Measurements from ENCODE around the gene HTR2A. TPM values are rescaled to one million over a fixed set of nuclear protein-coding genes. Genes with fewer than 3 reads are reported as not detected.

HTR2A gene
- polyA plus RNA-seq, 1 donor from 2014 or later = 0.20 TPM

- Histone ChIP-seq H3K27me3 (ENCODE audit: insufficient read depth, low read depth, low read length) (no peaks in the 10 kb centered on the region), H3K27ac (ENCODE audit: low read length) (no peak overlapping the region), H3K9ac (ENCODE audit: low read length) (no peak overlapping the region), H3K9me2 (ENCODE audit: insufficient read depth, low read length) (no peaks in the 10 kb centered on the region), H3F3A (ENCODE audit: insufficient read depth, low read length, poor library complexity, severe bottlenecking) (no peaks in the 10 kb centered on the region), H3K4me2 (ENCODE audit: low read length) (no peak overlapping the region), H3K79me2 (replicated peaks; ENCODE audit: insufficient read depth, low read length) (no peaks in the 10 kb centered on the region), H3K9me3 (ENCODE audit: low read length) (no peaks in the 10 kb centered on the region), H3K4me3 (ENCODE audit: low read length) (no peak overlapping the region), H3K36me3 (ENCODE audit: insufficient read depth, low read length) (no peaks in the 10 kb centered on the region), H2AFZ (ENCODE audit: low read depth, low read length) (no peak overlapping the region), H4K20me1 (ENCODE audit: insufficient read depth) (no peaks in the 10 kb centered on the region)
- TF ChIP-seq REST (IDR thresholded peaks at IDR 0.05; ENCODE audit: borderline replicate concordance) = no peak
- TF ChIP-seq SMC3 (conservative IDR thresholded peaks at IDR 0.05; ENCODE audit: poor library complexity) = no peak
These were observed 51.7 kb downstream of the HTR2A start for GRCh38 chr13:46845146-46845545.

GRCh38 chr13:46844431-46844830 lies 52.4 kb downstream of the HTR2A start:
- H3K27me3 ChIP-seq (ENCODE audit: insufficient read depth, low read depth, low read length) = no peaks in the 10 kb centered on the region
- H3K27ac ChIP-seq (ENCODE audit: low read length) = no peak overlapping the region
- no peak overlapping the region for H2AFZ ChIP-seq (ENCODE audit: low read depth, low read length)
- no peaks in the 10 kb centered on the region for H3K79me2 ChIP-seq (replicated peaks; ENCODE audit: insufficient read depth, low read length)
- H3F3A ChIP-seq (ENCODE audit: insufficient read depth, low read length, poor library complexity, severe bottlenecking) = no peaks in the 10 kb centered on the region
- H4K20me1 ChIP-seq (ENCODE audit: insufficient read depth) = no peaks in the 10 kb centered on the region
- no peaks in the 10 kb centered on the region for H3K9me3 ChIP-seq (ENCODE audit: low read length)
- no peaks in the 10 kb centered on the region for H3K36me3 ChIP-seq (ENCODE audit: insufficient read depth, low read length)
- H3K4me3 ChIP-seq (ENCODE audit: low read length) = peak overlapping the region; percentile 7
- no peak for TF ChIP-seq MXI1 (conservative IDR thresholded peaks at IDR 0.05; ENCODE audit: poor library complexity, severe bottlenecking)
- no peak for TF ChIP-seq SMC3 (conservative IDR thresholded peaks at IDR 0.05; ENCODE audit: poor library complexity)
- H3K4me2 ChIP-seq (ENCODE audit: low read length) = no peak overlapping the region
- no peaks in the 10 kb centered on the region for H3K9me2 ChIP-seq (ENCODE audit: insufficient read depth, low read length)
- H3K9ac ChIP-seq (ENCODE audit: low read length) = no peak overlapping the region

GRCh38 chr13:46839399-46839798 lies 57.5 kb downstream of the HTR2A start:
- Histone ChIP-seq H2AFZ (ENCODE audit: low read depth, low read length) (no peak overlapping the region), H4K20me1 (ENCODE audit: insufficient read depth) (no peaks in the 10 kb centered on the region), H3K27me3 (ENCODE audit: insufficient read depth, low read depth, low read length) (no peaks in the 10 kb centered on the region), H3K79me2 (replicated peaks; ENCODE audit: insufficient read depth, low read length) (no peaks in the 10 kb centered on the region), H3K9ac (ENCODE audit: low read length) (no peak overlapping the region), H3K4me2 (ENCODE audit: low read length) (no peak overlapping the region), H3K9me3 (ENCODE audit: low read length) (no peaks in the 10 kb centered on the region), H3K9me2 (ENCODE audit: insufficient read depth, low read length) (no peaks in the 10 kb centered on the region), H3K4me3 (ENCODE audit: low read length) (no peak overlapping the region), H3F3A (ENCODE audit: insufficient read depth, low read length, poor library complexity, severe bottlenecking) (no peaks in the 10 kb centered on the region), H3K36me3 (ENCODE audit: insufficient read depth, low read length) (no peaks in the 10 kb centered on the region), H3K27ac (ENCODE audit: low read length) (no peak overlapping the region)
- TF ChIP-seq EP300 (conservative IDR thresholded peaks at IDR 0.05; ENCODE audit: poor library complexity, severe bottlenecking) (no peak), RAD21 (conservative IDR thresholded peaks at IDR 0.05) (no peak), CTCF (IDR thresholded peaks at IDR 0.05; ENCODE audit: poor library complexity, severe bottlenecking) (no peak), REST (IDR thresholded peaks at IDR 0.05; ENCODE audit: borderline replicate concordance) (no peak), EZH2 (IDR thresholded peaks at IDR 0.05; ENCODE audit: borderline replicate concordance, insufficient read depth, low read length, poor library complexity, severe bottlenecking) (no peak), TAF1 (IDR thresholded peaks at IDR 0.05; ENCODE audit: low read depth) (no peak)
